Psoas muscle (tissue), 8 donors: ENCODE measurements around the gene SCN9A. TPM values are rescaled to one million over a fixed set of nuclear protein-coding genes. Genes with fewer than 3 reads are reported as not detected.

Experiments used
- ATAC-seq, 4 donors: fragments of 200-7000 bp; cut with Tn5 transposase; one replicate each; pipeline ENCODE4 v1.9.1; 2020; ENCODE audit warnings: moderate library complexity in 3 of 4, mild to moderate bottlenecking in 2 of 4
- DNase-seq, 2 donors: peaks; one replicate each; pipeline ENCODE4 v3.0.0-alpha.2; 2020
- H3K27ac ChIP-seq: fragments of 200-600 bp; one replicate; pipeline ENCODE4 v1.8.0; 2022
- H3K27me3 ChIP-seq, 3 donors: fragments of 200-600 bp in 1 of 3; one replicate each; pipeline versions ENCODE4 v1.6.1 to v1.8.0; 2013 to 2022; ENCODE audit warnings: low read length in 2 of 3, mild to moderate bottlenecking in 2 of 3, moderate library complexity in 1 of 3; ENCODE audit not compliant: insufficient read depth in 3 of 3
- H3K36me3 ChIP-seq, 2 donors: fragments of 200-600 bp in 1 of 2; one replicate each; pipeline versions ENCODE4 v1.6.1 to v1.8.0; 2013 to 2022; ENCODE audit warnings: low read depth in 1 of 2, mild to moderate bottlenecking in 1 of 2, moderate library complexity in 1 of 2; ENCODE audit not compliant: insufficient read depth in 1 of 2
- H3K4me1 ChIP-seq: fragments of 200-600 bp; one replicate; pipeline ENCODE4 v1.8.0; 2022
- H3K4me3 ChIP-seq: fragments of 200-600 bp; one replicate; pipeline ENCODE4 v1.8.0; 2022; ENCODE audit warnings: mild to moderate bottlenecking
- H3K9me3 ChIP-seq: fragments of 200-600 bp; one replicate; pipeline ENCODE4 v1.8.0; 2022
- WGBS, 3 donors: extraction: QIAGEN DNeasy Blood & Tissue Kit; methylation state at CpG; one replicate each; pipeline versions ENCODE4 v1.1.6 to v1.1.7; 2013; 5-methylcytosine and 5-hydroxymethylcytosine counted together
- intact Hi-C, 2 donors: fragments of 100-400 bp; cut with DNase I; formaldehyde crosslinking; loops; one replicate each; pipeline versions ENCODE4 v1.11.0 to v1.14.2; 2022
- polyA plus RNA-seq, 3 donors: library from polyadenylated mRNA; stranded (reverse); fragments of 200-250 nt; gene quantifications; one replicate each; pipeline ENCODE4 v1.2.3, GENCODE V29; 2013
- total RNA-seq, 4 donors: library from RNA; stranded (reverse); fragmentation: NEBNext Ultra II Directional in 2 of 4; extraction: Animal tissue kit (Norgen Biotek cat#: 25700) in 2 of 4; gene quantifications; one replicate each; pipeline versions ENCODE4 v1.2.1 to v1.2.4, GENCODE V29; 2021 to 2023
- TF ChIP-seq, protein P1 (sequence below): fragments of 200-600 bp; IDR thresholded peaks from one replicate; pipeline ENCODE4 v1.8.0; 2022; ENCODE audit warnings: antibody characterized with exemption
- donor health status: healthy with polysubstance abuse.
- donor health status: DM: no; HTN: no; CAD: no; lungs with moderate emphysema.
- donor health status: Bipolar disorder and iron deficiency.
- donor health status: healthy.
- donor health status: DM: yes; HTN: yes; CAD: no.
- donor health status: DM: no; HTN: no; CAD: no.
- donor health status: DM: no; HTN: no; CAD: no.
- donor health status: DM: yes; HTN: yes; CAD: no.

SCN9A gene
- total and polyA plus RNA-seq, 7 donors = 0.06 to 1.1 (median 0.34) TPM

GRCh38 chr2:166180951-166181812, 194.6 kb downstream of the SCN9A start:
- intact Hi-C loops = no loop called here
- Histone ChIP-seq H3K4me1 (no peaks in the 10 kb centered on the region), H3K27me3 (no peaks in the 10 kb centered on the region), H3K27ac (no peak overlapping the region), H3K9me3 (no peaks in the 10 kb centered on the region), H3K4me3 (no peak overlapping the region), H3K36me3 (no peaks in the 10 kb centered on the region)
- DNase-seq (peak in 1 of 2 donors; percentile 44), ATAC-seq (peak; percentile 48 to 69 (median 58))
- TF ChIP-seq, protein P1, sequence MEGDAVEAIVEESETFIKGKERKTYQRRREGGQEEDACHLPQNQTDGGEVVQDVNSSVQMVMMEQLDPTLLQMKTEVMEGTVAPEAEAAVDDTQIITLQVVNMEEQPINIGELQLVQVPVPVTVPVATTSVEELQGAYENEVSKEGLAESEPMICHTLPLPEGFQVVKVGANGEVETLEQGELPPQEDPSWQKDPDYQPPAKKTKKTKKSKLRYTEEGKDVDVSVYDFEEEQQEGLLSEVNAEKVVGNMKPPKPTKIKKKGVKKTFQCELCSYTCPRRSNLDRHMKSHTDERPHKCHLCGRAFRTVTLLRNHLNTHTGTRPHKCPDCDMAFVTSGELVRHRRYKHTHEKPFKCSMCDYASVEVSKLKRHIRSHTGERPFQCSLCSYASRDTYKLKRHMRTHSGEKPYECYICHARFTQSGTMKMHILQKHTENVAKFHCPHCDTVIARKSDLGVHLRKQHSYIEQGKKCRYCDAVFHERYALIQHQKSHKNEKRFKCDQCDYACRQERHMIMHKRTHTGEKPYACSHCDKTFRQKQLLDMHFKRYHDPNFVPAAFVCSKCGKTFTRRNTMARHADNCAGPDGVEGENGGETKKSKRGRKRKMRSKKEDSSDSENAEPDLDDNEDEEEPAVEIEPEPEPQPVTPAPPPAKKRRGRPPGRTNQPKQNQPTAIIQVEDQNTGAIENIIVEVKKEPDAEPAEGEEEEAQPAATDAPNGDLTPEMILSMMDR = peak; percentile 30
- 61 to 68% (median 65%) methylated on average over 24 of the region's 24 CpGs for WGBS, 3 donors

DNA sequence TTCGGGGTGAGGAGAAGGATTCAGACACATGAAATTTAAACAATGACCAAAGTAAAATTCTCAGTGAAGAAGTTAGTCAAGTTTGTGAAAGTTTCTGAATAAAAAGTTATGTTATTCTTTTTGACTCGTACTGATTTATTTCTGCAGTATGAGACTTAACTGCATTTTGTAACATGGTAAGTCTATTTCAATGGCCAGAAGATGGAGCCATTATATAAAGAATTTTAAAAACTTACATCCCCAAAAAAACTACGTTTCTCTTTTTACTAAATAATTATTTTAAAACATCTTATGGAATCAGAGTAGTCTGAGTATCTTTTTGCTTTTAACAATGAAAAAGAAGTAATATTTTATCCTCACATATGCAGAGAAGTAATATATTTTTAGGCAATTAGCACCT, 196.5 kb downstream of the SCN9A start:
- Histone ChIP-seq H3K4me1 (no peaks in the 10 kb centered on the region), H3K4me3 (no peak overlapping the region), H3K27ac (no peak overlapping the region), H3K9me3 (no peaks in the 10 kb centered on the region), H3K36me3 (no peaks in the 10 kb centered on the region), H3K27me3 (no peaks in the 10 kb centered on the region)
- no peak for DNase-seq
- ATAC-seq = no peak
- intact Hi-C loops = no loop called here
- 40 to 45% (median 44%) methylated on average over 3 of the region's 3 CpGs for WGBS, 3 donors
- TF ChIP-seq, protein P1 = no peak

GRCh38 chr2:166173263-166173662, 202.5 kb downstream of the SCN9A start:
- Histone ChIP-seq H3K4me1 (no peaks in the 10 kb centered on the region), H3K27me3 (no peaks in the 10 kb centered on the region), H3K9me3 (no peaks in the 10 kb centered on the region), H3K36me3 (no peaks in the 10 kb centered on the region), H3K27ac (no peak overlapping the region), H3K4me3 (no peak overlapping the region)
- WGBS, 3 donors = 82 to 93% (median 90%) methylated on average over 2 of the region's 2 CpGs
- intact Hi-C loops = no loop called here
- no peak for DNase-seq
- ATAC-seq = no peak
- TF ChIP-seq, protein P1 = no peak

GRCh38 chr2:166171216-166171615, 204.5 kb downstream of the SCN9A start:
- ATAC-seq (no peak), DNase-seq (no peak)
- no peaks in the 10 kb centered on the region for H3K36me3 ChIP-seq
- H3K27ac ChIP-seq = no peak overlapping the region
- TF ChIP-seq, protein P1 = no peak
- 47 to 59% (median 53%) methylated on average over 3 of the region's 3 CpGs for WGBS, 3 donors
- no peaks in the 10 kb centered on the region for H3K9me3 ChIP-seq
- no peak overlapping the region for H3K4me3 ChIP-seq
- H3K27me3 ChIP-seq = no peaks in the 10 kb centered on the region
- intact Hi-C loops = no loop called here
- no peaks in the 10 kb centered on the region for H3K4me1 ChIP-seq
